Measurements from ENCODE around the gene CLBA1.

The CLBA1 gene

DNA sequence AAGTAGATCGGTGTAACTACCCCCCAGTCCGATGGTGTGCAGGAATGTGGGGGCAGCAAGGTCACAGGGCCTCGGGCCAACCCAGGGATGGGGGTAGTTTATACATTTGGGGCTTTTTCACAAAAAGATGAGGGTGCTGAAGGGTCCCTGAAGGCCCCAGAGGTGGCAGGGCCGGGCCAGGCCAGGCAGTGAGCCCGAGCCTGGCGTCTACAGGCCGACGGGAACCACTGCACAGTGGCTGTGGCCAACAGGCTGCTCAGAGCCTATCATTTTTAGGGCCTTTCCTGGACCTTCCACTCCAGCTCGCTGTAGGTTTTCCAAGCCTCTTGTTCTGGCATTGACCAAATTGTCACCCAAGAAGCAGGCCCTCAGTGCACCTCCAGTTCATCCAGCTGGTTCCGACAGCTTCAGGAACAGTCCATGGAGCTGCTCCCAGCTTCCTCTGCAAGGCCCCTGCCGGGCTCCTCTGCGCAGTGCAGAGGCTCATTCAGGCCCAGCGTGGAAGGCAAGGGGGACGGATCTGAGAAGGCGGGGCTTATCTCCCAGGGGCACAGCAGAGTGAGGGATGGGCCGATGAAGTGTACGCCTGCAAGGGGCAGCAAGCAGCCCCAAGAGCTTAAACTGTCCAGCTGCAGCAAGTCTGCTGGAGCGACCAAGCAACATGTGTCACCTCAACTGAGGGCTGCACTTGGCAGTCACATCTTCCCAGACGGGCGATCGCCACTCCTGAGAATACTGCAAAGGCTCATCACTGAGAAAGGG is 21.4 kb downstream of the CLBA1 start:
- TF ChIP-seq FOXK2 (IDR thresholded peaks at IDR 0.05), result no peak
- ChIA-PET CTCF (interaction anchor here (0.9 to 1.6 kb wide), 2 partner anchors 37 to 39 kb away, joined by 3 to 6 read pairs; no protein-coding TSS in a partner anchor), POLR2A (interaction anchor here (1.0 to 3.9 kb wide), 2 partner anchors 12 to 13 kb away, joined by 3 to 29 read pairs; partner anchors contain the start of gene CDCA4)
- no peak for DNase-seq (ENCODE audit: extremely low spot score)

DNA sequence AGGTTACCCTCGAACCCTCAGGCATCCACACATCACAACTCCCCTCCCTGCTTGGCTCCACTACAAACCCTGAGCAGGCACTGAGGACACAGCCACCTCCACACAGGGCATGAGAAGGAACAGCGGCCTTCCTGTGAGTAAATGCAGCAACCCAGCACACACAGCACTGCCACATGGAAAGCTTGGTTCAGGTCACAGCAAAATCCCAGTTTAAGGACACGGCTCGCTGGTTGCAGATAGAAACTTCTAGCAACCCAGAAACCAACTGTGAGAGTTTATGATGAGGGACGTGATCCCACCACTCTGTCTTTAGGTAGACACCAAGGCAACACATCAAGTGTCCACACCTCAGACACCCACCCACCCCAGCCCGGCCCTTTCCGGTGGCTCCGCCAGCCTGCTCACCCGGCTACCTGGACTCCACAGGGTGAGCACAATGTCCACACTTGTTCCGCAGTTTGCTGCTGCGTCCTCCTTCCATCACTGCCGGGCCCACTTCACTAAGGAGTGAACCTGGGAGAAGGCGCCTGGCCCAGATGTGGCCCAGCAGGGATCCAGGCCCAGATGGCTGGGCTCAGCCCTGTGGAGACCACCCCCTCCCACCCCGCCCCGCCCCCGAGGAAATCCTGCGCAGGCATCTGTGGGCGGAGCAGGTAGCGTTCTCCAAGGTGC is 22.1 kb downstream of the CLBA1 start:
- POLR2A ChIA-PET, result interaction anchor here (1.0 kb wide), 1 partner anchor 13 kb away, joined by 3 read pairs; no protein-coding TSS in a partner anchor

DNA sequence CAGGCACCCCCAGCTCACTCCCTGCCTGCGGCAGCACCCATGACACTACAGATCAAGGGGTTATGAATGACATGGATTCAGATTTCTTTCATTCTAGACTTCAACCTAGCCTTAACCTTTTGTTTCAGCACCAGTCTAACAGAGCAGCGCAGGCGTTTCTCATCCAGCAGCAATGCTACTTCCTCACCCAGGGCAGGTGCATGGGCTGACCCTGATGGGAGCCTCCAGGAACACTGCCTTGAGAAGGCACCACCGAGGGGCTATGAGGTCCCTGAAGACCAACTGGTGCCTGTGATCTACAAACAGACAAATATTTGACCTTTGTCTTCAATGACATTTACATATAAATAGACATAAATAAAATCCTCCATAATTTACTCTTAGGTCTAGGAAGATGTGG is 24.5 kb downstream of the CLBA1 start:
- ChIA-PET POLR2A (no interaction called here), CTCF (no interaction called here)
- TF ChIP-seq, protein P1, sequence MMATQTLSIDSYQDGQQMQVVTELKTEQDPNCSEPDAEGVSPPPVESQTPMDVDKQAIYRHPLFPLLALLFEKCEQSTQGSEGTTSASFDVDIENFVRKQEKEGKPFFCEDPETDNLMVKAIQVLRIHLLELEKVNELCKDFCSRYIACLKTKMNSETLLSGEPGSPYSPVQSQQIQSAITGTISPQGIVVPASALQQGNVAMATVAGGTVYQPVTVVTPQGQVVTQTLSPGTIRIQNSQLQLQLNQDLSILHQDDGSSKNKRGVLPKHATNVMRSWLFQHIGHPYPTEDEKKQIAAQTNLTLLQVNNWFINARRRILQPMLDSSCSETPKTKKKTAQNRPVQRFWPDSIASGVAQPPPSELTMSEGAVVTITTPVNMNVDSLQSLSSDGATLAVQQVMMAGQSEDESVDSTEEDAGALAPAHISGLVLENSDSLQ (IDR thresholded peaks at IDR 0.05), result no peak
- no peak for TF ChIP-seq SUZ12 (IDR thresholded peaks at IDR 0.05)
- no peak for TF ChIP-seq HDGF (IDR thresholded peaks at IDR 0.05; ENCODE audit: borderline replicate concordance)
- TF ChIP-seq FOXM1 (IDR thresholded peaks at IDR 0.05; ENCODE audit: borderline replicate concordance), result no peak
- TF ChIP-seq FOXK2 (IDR thresholded peaks at IDR 0.05), result no peak
- TF ChIP-seq BHLHE40 (IDR thresholded peaks at IDR 0.05; ENCODE audit: borderline replicate concordance), result no peak
- no peak for TF ChIP-seq L3MBTL2 (conservative IDR thresholded peaks at IDR 0.05)
- TF ChIP-seq TARDBP (IDR thresholded peaks at IDR 0.05), result no peak
- no peak for TF ChIP-seq ELF4 (IDR thresholded peaks at IDR 0.05)
- no peak for TF ChIP-seq SP1 (IDR thresholded peaks at IDR 0.05)
- TF ChIP-seq NFRKB (IDR thresholded peaks at IDR 0.05), result no peak
- TF ChIP-seq FOXA1 (IDR thresholded peaks at IDR 0.05), result no peak
- TF ChIP-seq LEF1 (IDR thresholded peaks at IDR 0.05; ENCODE audit: borderline replicate concordance), result no peak
- TF ChIP-seq CTBP1 (IDR thresholded peaks at IDR 0.05; ENCODE audit: borderline replicate concordance), result no peak
- TF ChIP-seq ARNT (IDR thresholded peaks at IDR 0.05), result no peak
- TF ChIP-seq ZNF384 (IDR thresholded peaks at IDR 0.05), result no peak
- DNase-seq (ENCODE audit: extremely low spot score), result no peak

More for the DNA sequence above, 22.1 kb downstream of the CLBA1 start:
- no peak for DNase-seq (ENCODE audit: extremely low spot score)
- CTCF ChIA-PET, result interaction anchor here (0.9 kb wide), 1 partner anchor 36 kb away, joined by 3 read pairs; no protein-coding TSS in a partner anchor
- TF ChIP-seq BHLHE40 (IDR thresholded peaks at IDR 0.05; ENCODE audit: borderline replicate concordance) (no peak), FOXK2 (IDR thresholded peaks at IDR 0.05) (no peak)
- TF ChIP-seq, protein P1 (IDR thresholded peaks at IDR 0.05), result no peak

DNA sequence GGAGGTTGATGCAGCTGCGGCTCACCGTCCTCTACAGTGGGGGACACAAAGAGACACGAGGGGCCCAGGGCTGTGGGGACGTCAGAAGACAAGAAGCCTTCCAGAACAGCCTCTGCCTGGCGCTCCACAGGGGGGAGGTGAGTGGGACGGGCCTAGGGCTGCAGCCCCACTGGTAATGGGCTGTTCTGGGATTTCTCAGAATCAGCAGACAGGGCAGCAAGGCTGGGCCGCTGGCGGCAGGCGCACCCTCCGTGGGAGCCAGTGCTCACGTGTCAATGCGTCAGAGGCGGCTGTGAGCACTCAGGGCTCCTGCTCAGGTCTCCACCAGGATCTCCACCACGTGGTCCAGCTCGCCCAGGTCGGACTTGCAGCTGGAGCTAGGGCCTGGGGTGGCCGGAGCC is 25.3 kb downstream of the CLBA1 start:
- DNase-seq (ENCODE audit: extremely low spot score), result no peak
- CTCF ChIA-PET, result no interaction called here
- no peak for TF ChIP-seq CTBP1 (IDR thresholded peaks at IDR 0.05; ENCODE audit: borderline replicate concordance)
- TF ChIP-seq LEF1 (IDR thresholded peaks at IDR 0.05; ENCODE audit: borderline replicate concordance), result no peak
- TF ChIP-seq SP1 (IDR thresholded peaks at IDR 0.05), result no peak
- TF ChIP-seq FOXK2 (IDR thresholded peaks at IDR 0.05), result no peak
- no peak for TF ChIP-seq HDGF (IDR thresholded peaks at IDR 0.05; ENCODE audit: borderline replicate concordance)
- no peak for TF ChIP-seq SUZ12 (IDR thresholded peaks at IDR 0.05)
- POLR2A ChIA-PET, result interaction anchor here (0.8 to 1.1 kb wide), 2 partner anchors 10 to 27 kb away, joined by 3 to 4 read pairs; partner anchors contain the start of gene CDCA4

DNA sequence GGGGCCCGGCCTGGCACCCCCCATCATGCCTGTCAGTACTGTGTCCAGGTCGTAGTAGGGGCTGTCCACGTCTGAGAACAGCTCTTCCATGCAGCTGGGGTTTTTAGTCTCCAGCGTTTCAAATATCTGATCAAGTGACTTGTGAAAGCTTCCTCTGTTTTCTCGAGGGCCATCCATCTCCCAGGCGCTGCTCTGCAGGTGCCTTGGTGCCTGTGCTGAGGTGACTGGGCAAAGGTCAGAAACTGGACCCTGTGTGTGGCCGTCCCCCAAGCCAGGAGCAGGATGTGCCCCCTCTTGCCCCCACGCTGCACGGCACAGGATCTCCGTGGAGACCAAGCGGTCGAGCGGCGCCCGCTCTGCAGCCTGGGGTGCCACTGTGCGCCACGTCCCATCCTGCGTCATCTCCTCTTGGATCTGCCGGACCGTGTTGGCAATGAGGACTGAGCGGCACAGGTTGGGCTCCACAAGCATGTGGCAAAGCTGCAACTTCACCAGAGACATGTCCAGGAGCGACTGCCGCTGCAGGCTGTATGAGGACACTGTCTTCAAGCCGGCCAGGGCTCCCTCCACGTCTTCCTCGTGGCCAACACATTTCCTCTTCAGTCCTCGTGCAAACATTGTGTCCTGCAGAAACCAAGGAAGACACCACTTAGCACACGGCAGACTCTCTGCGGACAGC is 25.9 kb downstream of the CLBA1 start:
- CTCF ChIA-PET, result no interaction called here
- DNase-seq (ENCODE audit: extremely low spot score), result no peak
- POLR2A ChIA-PET, result interaction anchor here (0.8 to 1.2 kb wide), 3 partner anchors 9 to 27 kb away, joined by 3 to 4 read pairs (median 3); partner anchors contain the start of gene CDCA4

More for the DNA sequence above, 25.9 kb downstream of the CLBA1 start:
- no peak for TF ChIP-seq BHLHE40 (IDR thresholded peaks at IDR 0.05; ENCODE audit: borderline replicate concordance)
- no peak for TF ChIP-seq L3MBTL2 (conservative IDR thresholded peaks at IDR 0.05)
- TF ChIP-seq ARNT (IDR thresholded peaks at IDR 0.05), result no peak
- no peak for TF ChIP-seq CTBP1 (IDR thresholded peaks at IDR 0.05; ENCODE audit: borderline replicate concordance)
- TF ChIP-seq ZNF384 (IDR thresholded peaks at IDR 0.05), result no peak
- TF ChIP-seq, protein P1 (IDR thresholded peaks at IDR 0.05), result no peak
- TF ChIP-seq LEF1 (IDR thresholded peaks at IDR 0.05; ENCODE audit: borderline replicate concordance), result no peak
- TF ChIP-seq FOXA1 (IDR thresholded peaks at IDR 0.05), result no peak
- no peak for TF ChIP-seq SUZ12 (IDR thresholded peaks at IDR 0.05)
- TF ChIP-seq ELF4 (IDR thresholded peaks at IDR 0.05), result no peak
- no peak for TF ChIP-seq HDGF (IDR thresholded peaks at IDR 0.05; ENCODE audit: borderline replicate concordance)
